Panc1 (cell line): ENCODE data around the gene EXOC6B. TPM values are rescaled to one million over a fixed set of nuclear protein-coding genes. Genes with fewer than 3 reads are reported as not detected.
A peak's percentile ranks its signal among the peaks of the same experiment; 100 is the strongest.

ENCODE experiments used
- ATAC-seq: fragments of 200-7000 bp; cut with Tn5 transposase; 2 replicates; pipeline ENCODE4 v1.9.1; 2020; ENCODE audit warnings: mild to moderate bottlenecking, moderate library complexity
- Bru-seq: library from RNA; stranded (reverse); fragments of 400-500 nt; gene quantifications from one replicate; lab custom pipeline; 2021; lab: Mats Ljungman, UMichigan
- BruChase-seq, 2 experiments: library from RNA; stranded (reverse); fragments of 400-500 nt; gene quantifications; one replicate each; lab custom pipeline; 2021; lab: Mats Ljungman, UMichigan
- BruUV-seq: library from RNA; stranded (reverse); fragments of 400-500 nt; replicated peaks from 2 replicates; lab custom pipeline; 2021; lab: Mats Ljungman, UMichigan
- CTCF ChIA-PET: fragments of 300-600 bp; sonication (Branson Sonifier 250); formaldehyde crosslinking; loops from one replicate; lab custom pipeline; 2022; ENCODE audit warnings: antibody characterized with exemption; lab: Charles Lee
- POLR2A ChIA-PET: fragments of 300-600 bp; sonication (Branson Sonifier 250); formaldehyde crosslinking; loops from one replicate; lab custom pipeline; 2022; ENCODE audit warnings: antibody characterized with exemption; lab: Charles Lee
- DNase-seq: peaks from one replicate; pipeline ENCODE4 v3.0.0-alpha.2; 2010; ENCODE audit warnings: low read depth, low spot score
- H3K27ac ChIP-seq: 2 replicates; pipeline ENCODE4 v1.5.1; 2011; ENCODE audit warnings: mild to moderate bottlenecking, low read length, inconsistent platforms
- H3K27me3 ChIP-seq: fragments of 200-500 bp; sonication (Bioruptor generic); 2 replicates; pipeline ENCODE4 v1.6.0; 2014; ENCODE audit warnings: low read length, inconsistent platforms; ENCODE audit not compliant: control insufficient read depth, insufficient read depth
- H3K36me3 ChIP-seq: fragments of 200-500 bp; sonication (Bioruptor generic); 2 replicates; pipeline ENCODE4 v1.5.1; 2014; ENCODE audit warnings: inconsistent platforms, mild to moderate bottlenecking, low read length, moderate library complexity; ENCODE audit not compliant: control insufficient read depth, insufficient read depth
- H3K4me1 ChIP-seq: 2 replicates; pipeline ENCODE4 v1.5.1; 2011; ENCODE audit warnings: inconsistent platforms, mild to moderate bottlenecking, low read length, moderate library complexity; ENCODE audit not compliant: control insufficient read depth, insufficient read depth
- H3K4me3 ChIP-seq, 2 experiments: 2 replicates each; pipeline ENCODE4 v1.5.1; 2011 to 2012; ENCODE audit warnings: low read depth in 2 of 2, low read length in 2 of 2, mild to moderate bottlenecking in 2 of 2, inconsistent platforms in 1 of 2, moderate library complexity in 1 of 2
- H3K9me3 ChIP-seq: fragments of 200-500 bp; sonication (Bioruptor generic); 2 replicates; pipeline ENCODE4 v1.5.1; 2014; ENCODE audit warnings: low read depth, mild to moderate bottlenecking, inconsistent platforms, low read length, moderate library complexity; ENCODE audit not compliant: control insufficient read depth, insufficient read depth
- CTCF ChIP-seq: fragments of 450-650 bp; IDR thresholded peaks from 2 replicates; pipeline ENCODE4 v1.5.1; 2017; ENCODE audit warnings: mild to moderate bottlenecking
- POLR2AphosphoS5 ChIP-seq: IDR thresholded peaks from 2 replicates; pipeline ENCODE4 v1.6.1; 2012; ENCODE audit warnings: mild to moderate bottlenecking, low read depth, low read length, moderate library complexity
- SIN3A ChIP-seq: IDR thresholded peaks from 2 replicates; pipeline ENCODE4 v1.6.1; 2012; ENCODE audit warnings: low read depth, mild to moderate bottlenecking, low read length, moderate library complexity, borderline replicate concordance; ENCODE audit not compliant: insufficient read depth
- TCF7L2 ChIP-seq: IDR thresholded peaks from 2 replicates; pipeline ENCODE4 v1.6.1; 2011; ENCODE audit warnings: mild to moderate bottlenecking, low read depth, low read length, inconsistent platforms
- in situ Hi-C: cut with HindIII; loops from 2 replicates; pipeline ENCODE4 v1.10.0; 2016; ENCODE audit warnings: low sequenced_read_pairs, low pct_unique_long_range_greater_than_20kb
- intact Hi-C: fragments of 100-400 bp; cut with micrococcal nuclease; formaldehyde crosslinking; loops from one replicate; pipeline ENCODE4 v1.10.0; 2022; ENCODE audit not compliant: unreplicated experiment
- long read RNA-seq: library from polyadenylated mRNA; unstranded; transcript quantifications from one replicate; pipeline ENCODE4 v2.0.0, GENCODE V29; 2021; ENCODE audit not compliant: unreplicated experiment
- polyA plus RNA-seq: library from polyadenylated mRNA; unstranded; fragments of >200 nt; gene quantifications from one replicate; pipeline ENCODE4 v1.2.1, GENCODE V29; 2012; ENCODE audit warnings: missing spikeins; ENCODE audit not compliant: insufficient read length
- total RNA-seq: library from RNA; stranded (reverse); gene quantifications from one replicate; pipeline ENCODE4 v1.2.1, GENCODE V29; 2021; ENCODE audit not compliant: unreplicated experiment
- TF ChIP-seq, protein P1 (sequence below), 2 experiments: IDR thresholded peaks; 2 replicates each; pipeline ENCODE4 v1.6.1; 2011 to 2012; ENCODE audit warnings: low read depth in 2 of 2, control low read depth in 1 of 2, low read length in 1 of 2, mild to moderate bottlenecking in 1 of 2, moderate library complexity in 1 of 2; ENCODE audit not compliant: insufficient read depth in 1 of 2

The EXOC6B gene
- total RNA-seq = 23.2 TPM
- polyA plus RNA-seq = 12.4 TPM
- percentile 77 among the genes with signal in this experiment for Bru-seq, nascent RNA
- percentile 66 among the genes with signal in this experiment for BruChase-seq, experiment 1, labeled RNA remaining after a 2-hour chase
- percentile 65 among the genes with signal in this experiment for BruChase-seq, experiment 2, labeled RNA remaining after a 6-hour chase
- long read RNA-seq, full-length matches to known transcripts = 8 of 33 reads
- long read RNA-seq, partial matches to known transcripts = 3 of 33 reads
- long read RNA-seq, other reads (novel, unspliced or antisense) = 22 of 33 reads

DNA sequence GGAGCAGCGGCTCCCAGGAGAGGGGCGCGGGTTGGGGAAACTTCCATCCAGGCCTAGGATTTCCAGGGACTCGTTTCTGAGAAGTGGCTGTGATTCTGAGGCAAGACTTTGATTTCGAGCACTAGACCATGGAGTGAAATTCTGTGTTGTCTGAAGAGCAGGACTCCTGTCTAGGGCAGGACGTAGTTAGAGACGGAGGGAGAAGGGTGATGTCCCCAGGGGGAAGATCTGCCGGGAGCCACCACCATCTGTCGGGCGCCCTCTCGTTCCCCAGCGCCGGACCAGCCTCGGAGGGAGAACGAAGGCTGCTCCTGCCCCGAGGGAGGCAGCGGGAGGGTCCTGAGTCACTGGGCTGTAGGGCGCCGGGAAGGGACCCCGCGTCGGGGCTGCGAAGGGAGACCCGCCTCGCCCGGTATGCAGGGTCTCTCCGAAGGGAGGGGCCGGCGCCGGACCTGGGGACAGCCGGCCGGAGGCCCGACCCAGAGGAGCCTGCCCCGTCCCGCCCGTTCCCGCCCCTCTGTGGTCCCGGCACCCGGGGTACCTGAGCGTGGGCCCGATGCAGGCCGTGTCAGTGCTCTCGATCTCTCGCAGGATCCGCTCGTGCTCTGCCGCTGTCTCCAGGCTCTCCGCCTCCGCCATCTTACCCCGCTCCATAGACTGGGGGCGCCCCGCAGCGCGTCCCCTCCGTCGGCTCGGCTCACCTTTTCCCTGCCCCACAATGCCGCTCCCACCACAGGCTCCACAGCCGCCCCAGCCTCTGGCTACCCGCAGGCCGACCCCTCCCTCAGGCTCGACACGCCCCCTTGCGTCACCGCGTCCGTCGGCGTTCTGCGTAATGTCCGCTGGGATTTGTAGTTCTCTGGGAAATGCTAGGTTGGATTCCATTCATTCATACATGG, at the start of gene EXOC6B:
TSS of gene EXOC6B (minus strand) at position 777 of the 899 bp plus-strand sequence.
- no TSS peak for BruUV-seq
- no peaks in the 10 kb centered on the region; the same call in 1 of the 2 replicates for H3K36me3 ChIP-seq
- CTCF ChIA-PET = no interaction called here

GRCh38 chr2:72871880-72872279, 46.0 kb upstream of the EXOC6B start:
- no peak overlapping the region for H3K4me3 ChIP-seq
- no peak overlapping the region for H3K27ac ChIP-seq
- DNase-seq = no peak
- no peaks in the 10 kb centered on the region for H3K36me3 ChIP-seq
- H3K9me3 ChIP-seq = no peaks in the 10 kb centered on the region
- POLR2A ChIA-PET = no interaction called here
- CTCF ChIA-PET = no interaction called here
- intact Hi-C loops = no loop called here
- TF ChIP-seq TCF7L2 = no peak
- TF ChIP-seq CTCF = no peak
- no peak for TF ChIP-seq SIN3A
- no peak for TF ChIP-seq POLR2AphosphoS5
- TF ChIP-seq, protein P1, sequence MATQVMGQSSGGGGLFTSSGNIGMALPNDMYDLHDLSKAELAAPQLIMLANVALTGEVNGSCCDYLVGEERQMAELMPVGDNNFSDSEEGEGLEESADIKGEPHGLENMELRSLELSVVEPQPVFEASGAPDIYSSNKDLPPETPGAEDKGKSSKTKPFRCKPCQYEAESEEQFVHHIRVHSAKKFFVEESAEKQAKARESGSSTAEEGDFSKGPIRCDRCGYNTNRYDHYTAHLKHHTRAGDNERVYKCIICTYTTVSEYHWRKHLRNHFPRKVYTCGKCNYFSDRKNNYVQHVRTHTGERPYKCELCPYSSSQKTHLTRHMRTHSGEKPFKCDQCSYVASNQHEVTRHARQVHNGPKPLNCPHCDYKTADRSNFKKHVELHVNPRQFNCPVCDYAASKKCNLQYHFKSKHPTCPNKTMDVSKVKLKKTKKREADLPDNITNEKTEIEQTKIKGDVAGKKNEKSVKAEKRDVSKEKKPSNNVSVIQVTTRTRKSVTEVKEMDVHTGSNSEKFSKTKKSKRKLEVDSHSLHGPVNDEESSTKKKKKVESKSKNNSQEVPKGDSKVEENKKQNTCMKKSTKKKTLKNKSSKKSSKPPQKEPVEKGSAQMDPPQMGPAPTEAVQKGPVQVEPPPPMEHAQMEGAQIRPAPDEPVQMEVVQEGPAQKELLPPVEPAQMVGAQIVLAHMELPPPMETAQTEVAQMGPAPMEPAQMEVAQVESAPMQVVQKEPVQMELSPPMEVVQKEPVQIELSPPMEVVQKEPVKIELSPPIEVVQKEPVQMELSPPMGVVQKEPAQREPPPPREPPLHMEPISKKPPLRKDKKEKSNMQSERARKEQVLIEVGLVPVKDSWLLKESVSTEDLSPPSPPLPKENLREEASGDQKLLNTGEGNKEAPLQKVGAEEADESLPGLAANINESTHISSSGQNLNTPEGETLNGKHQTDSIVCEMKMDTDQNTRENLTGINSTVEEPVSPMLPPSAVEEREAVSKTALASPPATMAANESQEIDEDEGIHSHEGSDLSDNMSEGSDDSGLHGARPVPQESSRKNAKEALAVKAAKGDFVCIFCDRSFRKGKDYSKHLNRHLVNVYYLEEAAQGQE (IDR thresholded peaks at IDR 0.05; ENCODE audit: insufficient read depth in 1 of 2, low read depth in 2 of 2, low read length in 1 of 2) = no peak
- no peak for ATAC-seq
- no peaks in the 10 kb centered on the region for H3K4me1 ChIP-seq
- in situ Hi-C loops = no loop called here
- H3K27me3 ChIP-seq = peaks cover 4% of the 10 kb centered on the region; the same call in 1 of the 2 replicates
- BruUV-seq = no TSS peak

More for the DNA sequence above, at the start of gene EXOC6B:
- POLR2A ChIA-PET = no interaction called here
- intact Hi-C loops = no loop called here
- H3K4me3 ChIP-seq = peak within 1 kb of the TSS; percentile 69 to 85
- H3K27me3 ChIP-seq = no peaks in the 10 kb centered on the region
- DNase-seq = peak; percentile 38
- peak; percentile 98 for ATAC-seq
- TF ChIP-seq CTCF (no peak), POLR2AphosphoS5 (peak; percentile 73), SIN3A (no peak), TCF7L2 (no peak)
- TF ChIP-seq, protein P1 (IDR thresholded peaks at IDR 0.05; ENCODE audit: insufficient read depth in 1 of 2, low read depth in 2 of 2, low read length in 1 of 2) = no peak
- no peaks in the 10 kb centered on the region for H3K9me3 ChIP-seq
- peaks cover 9% of the 10 kb centered on the region for H3K4me1 ChIP-seq
- H3K27ac ChIP-seq = peak within 1 kb of the TSS; percentile 78
- in situ Hi-C loops = no loop called here
